Stromal cell of bone marrow (primary cell): ENCODE results near the gene NOTCH2NLA.
"Not testable (repeated sequence)": the region's sequence is repeated elsewhere in the genome, so short reads cannot be mapped to it uniquely, and the experiment has no call there.

ENCODE experiments used
- DNase-seq: peaks from one replicate; pipeline ENCODE4 v3.0.0-alpha.2; 2012; ENCODE audit warnings: low read depth

NOTCH2NLA gene

DNA sequence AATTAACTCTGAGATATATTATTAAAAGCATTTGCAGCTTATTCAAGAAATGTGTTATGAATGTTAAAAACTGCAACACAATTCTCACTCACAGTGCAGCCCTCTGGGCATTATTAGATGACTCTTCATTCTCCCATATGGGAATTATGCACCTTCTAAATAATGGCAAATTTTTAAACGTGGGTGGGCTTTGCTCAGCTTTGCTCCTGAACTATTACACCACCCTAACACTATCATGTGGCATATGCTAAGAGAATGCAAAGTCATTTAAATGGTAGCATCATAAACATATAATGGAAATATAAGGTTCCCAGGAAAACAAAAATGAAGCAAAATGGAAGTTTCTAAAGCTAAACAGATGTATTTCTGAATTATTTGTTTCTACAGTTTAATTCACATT is 61.5 kb downstream of the NOTCH2NLA start:
- not testable (repeated sequence) for DNase-seq

DNA sequence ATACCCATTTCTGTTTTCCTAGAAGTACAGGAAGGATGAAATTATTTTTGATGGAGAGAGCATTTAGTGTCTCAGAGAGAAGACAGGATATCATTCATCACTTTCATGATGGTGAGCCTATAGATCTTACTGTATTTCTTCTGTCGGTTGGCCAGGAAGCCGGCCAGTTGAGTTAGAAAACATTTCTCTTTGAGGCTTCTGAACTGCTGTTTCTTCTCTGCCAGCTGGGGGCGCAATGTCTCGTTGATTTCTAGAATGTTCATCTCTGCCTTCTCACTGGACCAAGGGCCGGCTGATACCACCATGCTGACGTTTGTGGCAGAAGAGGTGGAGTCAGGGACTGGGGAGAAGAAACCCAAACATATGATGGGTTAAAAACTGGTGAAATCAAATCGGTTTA is 84.4 kb downstream of the NOTCH2NLA start, which contains the start of gene NBPF10:
Gene NBPF10 (minus strand): TSS at position 340 of the 400 bp plus-strand sequence. CDS start 35 bp downstream, at position 305.
- not testable (repeated sequence) for DNase-seq
